Cardiac muscle cell (in vitro differentiated cells and primary cell): ENCODE results near the gene FHIT. TPM values are rescaled to one million over a fixed set of nuclear protein-coding genes. Genes with fewer than 3 reads are reported as not detected.
A peak's percentile ranks its signal among the peaks of the same experiment; 100 is the strongest.

Experiments
- DNase-seq, 2 donors: peaks; one replicate each; pipeline versions ENCODE4 v3.0.0 to v3.0.0-alpha.2; 2010 to 2017; ENCODE audit warnings: low read depth in 1 of 2, low spot score in 1 of 2
- H3K27ac ChIP-seq: fragments of 200-600 bp; sonication (generic); 2 replicates; pipeline ENCODE4 v1.5.1; 2016
- H3K27me3 ChIP-seq: fragments of 200-600 bp; sonication (generic); 2 replicates; pipeline ENCODE4 v1.6.0; 2016; ENCODE audit warnings: control low read depth
- H3K36me3 ChIP-seq: fragments of 200-600 bp; sonication (generic); 2 replicates; pipeline ENCODE4 v1.5.1; 2016; ENCODE audit warnings: control low read depth
- H3K4me1 ChIP-seq: fragments of 200-600 bp; sonication (generic); 2 replicates; pipeline ENCODE4 v1.8.1; 2017; ENCODE audit warnings: low read depth, mild to moderate bottlenecking, mixed run types
- H3K4me3 ChIP-seq: fragments of 200-600 bp; sonication (generic); 2 replicates; pipeline ENCODE4 v1.5.1; 2016; ENCODE audit warnings: mild to moderate bottlenecking
- H3K9me3 ChIP-seq: fragments of 200-600 bp; sonication (generic); 2 replicates; pipeline ENCODE4 v1.5.1; 2017; ENCODE audit warnings: low read depth, mild to moderate bottlenecking, control low read depth
- polyA plus RNA-seq: library from polyadenylated mRNA; unstranded; fragments of >200 nt; fragmentation: Nextera tagmentation; extraction: Ambion mirVana; gene quantifications from 2 replicates; pipeline ENCODE4 v1.2.1, GENCODE V29; 2016
- total RNA-seq: library from RNA; depleted of rRNA; stranded (reverse); fragments of >200 nt; gene quantifications from 2 replicates; pipeline ENCODE4 v1.2.3, GENCODE V29; 2016
- TF ChIP-seq, protein P1 (sequence below): IDR thresholded peaks from 2 replicates; pipeline ENCODE4 v1.5.1; 2012; ENCODE audit warnings: low read depth, mild to moderate bottlenecking, low read length

The FHIT gene
- total and polyA plus RNA-seq, 2 experiments from 2014 or later, result 6.9 to 12.5 TPM

DNA sequence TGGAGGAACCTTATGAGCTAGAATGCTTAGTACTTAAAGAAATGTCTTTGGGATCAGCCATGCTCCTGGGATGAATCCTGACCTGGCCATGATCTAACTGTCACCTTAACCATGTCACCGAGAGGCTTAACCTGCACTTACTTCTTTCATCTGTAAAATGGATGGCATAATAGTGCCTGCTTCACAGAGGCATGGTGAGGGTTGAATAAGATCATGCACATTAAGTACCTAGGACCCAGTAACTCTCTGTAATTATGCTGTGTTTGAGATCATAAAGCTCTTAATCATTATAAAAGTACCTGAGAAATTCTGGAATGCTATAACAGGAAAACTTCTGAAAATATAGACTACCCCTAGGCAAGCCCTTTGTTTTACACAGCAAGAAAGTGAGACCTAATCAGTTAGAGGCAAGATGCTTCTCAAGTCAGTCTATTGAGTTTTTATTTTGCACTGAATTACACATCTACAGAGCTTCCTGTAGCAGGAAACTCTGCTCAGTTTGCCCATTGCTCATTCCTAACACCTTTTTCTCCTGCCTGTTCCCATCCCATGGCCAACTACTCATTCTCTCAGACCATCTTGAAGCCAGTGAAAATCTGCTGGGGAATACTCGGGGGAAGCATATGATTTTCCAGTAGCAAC is 1185.9 kb downstream of the FHIT start:
- H3K9me3 ChIP-seq, result no peaks in the 10 kb centered on the region
- H3K27me3 ChIP-seq, result no peaks in the 10 kb centered on the region
- H3K36me3 ChIP-seq, result no peaks in the 10 kb centered on the region
- no peaks in the 10 kb centered on the region for H3K4me1 ChIP-seq
- DNase-seq, result no peak
- TF ChIP-seq, protein P1, sequence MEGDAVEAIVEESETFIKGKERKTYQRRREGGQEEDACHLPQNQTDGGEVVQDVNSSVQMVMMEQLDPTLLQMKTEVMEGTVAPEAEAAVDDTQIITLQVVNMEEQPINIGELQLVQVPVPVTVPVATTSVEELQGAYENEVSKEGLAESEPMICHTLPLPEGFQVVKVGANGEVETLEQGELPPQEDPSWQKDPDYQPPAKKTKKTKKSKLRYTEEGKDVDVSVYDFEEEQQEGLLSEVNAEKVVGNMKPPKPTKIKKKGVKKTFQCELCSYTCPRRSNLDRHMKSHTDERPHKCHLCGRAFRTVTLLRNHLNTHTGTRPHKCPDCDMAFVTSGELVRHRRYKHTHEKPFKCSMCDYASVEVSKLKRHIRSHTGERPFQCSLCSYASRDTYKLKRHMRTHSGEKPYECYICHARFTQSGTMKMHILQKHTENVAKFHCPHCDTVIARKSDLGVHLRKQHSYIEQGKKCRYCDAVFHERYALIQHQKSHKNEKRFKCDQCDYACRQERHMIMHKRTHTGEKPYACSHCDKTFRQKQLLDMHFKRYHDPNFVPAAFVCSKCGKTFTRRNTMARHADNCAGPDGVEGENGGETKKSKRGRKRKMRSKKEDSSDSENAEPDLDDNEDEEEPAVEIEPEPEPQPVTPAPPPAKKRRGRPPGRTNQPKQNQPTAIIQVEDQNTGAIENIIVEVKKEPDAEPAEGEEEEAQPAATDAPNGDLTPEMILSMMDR, result no peak
- H3K27ac ChIP-seq, result no peak overlapping the region
- H3K4me3 ChIP-seq, result no peak overlapping the region

DNA sequence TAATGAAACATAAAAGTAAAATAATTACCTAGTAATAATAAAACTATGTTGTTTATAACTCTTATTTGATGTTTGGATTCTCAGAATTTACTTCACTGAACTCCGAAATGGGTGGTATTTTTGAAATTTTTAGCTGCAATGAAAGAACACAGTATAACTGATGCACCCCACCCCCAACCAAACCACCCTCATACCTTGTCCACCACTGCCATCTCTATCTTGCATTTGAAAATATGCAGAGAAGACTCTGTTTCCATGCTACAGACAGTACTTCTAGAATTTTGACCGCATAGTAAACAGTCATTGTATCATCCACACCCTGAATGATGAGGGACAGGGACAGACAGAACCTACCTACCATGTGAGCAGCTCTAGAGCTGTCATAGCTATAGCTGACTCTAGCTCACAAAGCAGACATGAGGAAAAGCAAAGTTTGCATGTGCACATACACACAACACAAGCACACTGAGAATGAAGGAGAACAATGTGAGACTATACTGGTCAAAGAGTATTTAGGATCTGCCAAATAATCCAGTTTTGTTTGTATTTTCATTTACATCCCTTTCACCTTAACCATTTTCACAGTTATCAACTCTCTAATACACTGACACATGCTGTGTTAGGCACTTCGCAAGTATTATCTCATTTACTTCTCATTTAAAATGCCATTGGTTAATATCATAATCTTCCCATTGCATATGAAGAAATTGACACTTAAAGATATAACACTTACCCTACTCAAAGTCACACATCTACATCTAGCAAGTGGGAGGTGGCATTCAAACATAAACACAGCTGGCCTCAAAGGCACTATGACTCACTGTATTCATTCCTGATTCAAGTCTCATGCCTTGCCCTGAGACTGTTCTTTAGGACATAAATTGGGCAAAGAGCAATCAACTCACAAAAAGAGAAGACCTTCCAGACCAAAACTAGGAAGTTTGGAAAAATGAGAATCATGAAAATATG is 1186.8 kb downstream of the FHIT start:
- Histone ChIP-seq H3K4me3 (no peak overlapping the region), H3K4me1 (no peaks in the 10 kb centered on the region), H3K36me3 (no peaks in the 10 kb centered on the region), H3K27me3 (no peaks in the 10 kb centered on the region), H3K27ac (no peak overlapping the region), H3K9me3 (no peaks in the 10 kb centered on the region)
- TF ChIP-seq, protein P1, result no peak
- DNase-seq, result no peak

DNA sequence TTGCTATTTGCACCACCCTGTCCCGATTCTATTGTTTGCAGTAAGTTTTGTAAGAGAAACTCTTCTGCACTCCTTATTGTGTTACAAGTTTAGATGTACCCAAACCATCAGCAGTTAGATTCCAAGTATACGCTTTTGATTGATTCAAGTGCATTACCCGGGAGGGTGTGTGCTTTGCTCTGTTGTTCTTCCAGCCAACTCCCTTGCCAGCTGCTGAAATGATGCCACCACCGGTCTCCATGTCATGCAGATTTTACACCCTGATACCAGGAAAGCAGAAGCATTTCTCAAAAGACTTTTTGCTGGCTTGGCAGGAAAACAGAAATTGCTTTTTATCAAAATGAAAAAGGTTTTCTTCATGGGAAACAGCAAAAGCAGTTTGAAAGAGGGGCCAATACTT is 1194.8 kb downstream of the FHIT start:
- H3K4me1 ChIP-seq, result peaks cover 6% of the 10 kb centered on the region
- no peaks in the 10 kb centered on the region for H3K27me3 ChIP-seq
- DNase-seq, result no peak
- H3K36me3 ChIP-seq, result no peaks in the 10 kb centered on the region
- peak overlapping the region; percentile 84 for H3K27ac ChIP-seq
- no peak overlapping the region for H3K4me3 ChIP-seq
- TF ChIP-seq, protein P1, result no peak
- H3K9me3 ChIP-seq, result no peaks in the 10 kb centered on the region

DNA sequence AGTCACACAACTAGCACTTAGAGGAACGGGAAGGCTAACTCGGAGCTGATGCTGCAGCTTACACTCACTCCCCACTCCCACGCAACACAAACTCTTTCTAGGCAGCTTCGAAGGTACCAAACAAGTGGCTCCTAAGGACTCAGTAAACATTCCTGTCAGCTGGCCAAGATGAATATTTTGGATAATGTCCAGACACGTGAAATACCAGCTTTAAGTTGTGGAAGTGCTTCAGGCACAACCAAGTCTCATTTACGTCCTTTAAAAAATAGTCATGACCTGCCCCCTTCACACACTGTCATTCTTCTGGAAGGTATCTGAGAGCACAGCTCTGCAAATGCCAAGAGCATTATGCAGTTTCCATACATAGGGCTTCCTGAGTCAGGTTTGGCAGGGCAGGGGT is 1195.5 kb downstream of the FHIT start:
- TF ChIP-seq, protein P1, result no peak
- Histone ChIP-seq H3K9me3 (no peaks in the 10 kb centered on the region), H3K27me3 (no peaks in the 10 kb centered on the region), H3K36me3 (no peaks in the 10 kb centered on the region), H3K4me1 (peaks cover 6% of the 10 kb centered on the region), H3K4me3 (no peak overlapping the region), H3K27ac (peak overlapping the region; percentile 84)
- DNase-seq, result peak in 1 of 2 donors; percentile 61

DNA sequence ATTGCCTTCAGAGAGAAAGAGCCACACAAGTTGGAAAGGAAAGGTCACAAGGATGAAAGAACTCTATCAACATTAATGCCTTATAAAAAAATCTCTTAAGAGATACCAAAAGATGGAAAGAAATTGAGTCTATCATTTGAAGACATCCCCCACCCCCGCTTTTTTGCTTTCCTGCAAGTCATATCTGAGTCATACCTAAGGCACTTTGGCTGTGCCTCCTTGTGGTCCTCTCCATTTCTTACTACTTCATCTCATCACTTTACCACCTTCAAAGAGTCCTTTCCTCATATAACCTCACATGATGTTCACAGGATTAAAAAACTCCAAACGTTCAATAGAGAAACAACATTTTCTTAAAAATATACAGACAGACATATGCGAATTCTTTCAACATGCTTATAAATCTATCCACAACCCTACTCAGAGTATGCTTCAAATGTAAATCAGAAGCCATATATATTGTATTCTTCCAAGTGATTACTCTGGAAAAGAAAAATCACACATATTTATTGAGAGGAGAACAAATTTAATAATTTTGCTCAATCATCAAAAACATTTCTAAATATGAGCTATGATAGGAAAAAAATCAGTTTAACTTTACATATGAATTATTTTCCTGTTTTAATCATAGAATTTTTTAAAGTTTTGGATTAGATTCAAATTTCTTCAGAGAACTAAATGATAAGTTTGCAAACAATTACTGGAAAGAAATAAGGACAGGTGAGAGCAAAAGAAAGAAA is 1197.6 kb downstream of the FHIT start:
- TF ChIP-seq, protein P1, result no peak
- Histone ChIP-seq H3K9me3 (no peaks in the 10 kb centered on the region), H3K27me3 (no peaks in the 10 kb centered on the region), H3K27ac (no peak overlapping the region), H3K4me1 (peaks cover 6% of the 10 kb centered on the region), H3K4me3 (no peak overlapping the region), H3K36me3 (no peaks in the 10 kb centered on the region)
- DNase-seq, result no peak
